Activated naive CD4-positive, alpha-beta T cell treated with anti-CD3 and anti-CD28 coated beads, Interleukin-2, amount 10 ng/mL, durations not matched to agents 7 days and 5 days (primary cell): Measurements from ENCODE around the gene HERC6.
A peak's percentile ranks its signal among the peaks of the same experiment; 100 is the strongest.
"Not testable (repeated sequence)": the region's sequence is repeated elsewhere in the genome, so short reads cannot be mapped to it uniquely, and the experiment has no call there.

Experiments used
- CTCF ChIA-PET: fragments of 350-600 bp; sonication (Branson Sonifier 250); formaldehyde crosslinking; loops from one replicate; lab custom pipeline; 2021; ENCODE audit warnings: antibody characterized with exemption; lab: Charles Lee
- DNase-seq: peaks from one replicate; pipeline ENCODE4 v3.0.0-alpha.2; 2020
- H3K27ac Mint-ChIP-seq: one replicate; pipeline ENCODE4 v1.8.0; 2021; ENCODE audit warnings: mild to moderate bottlenecking, moderate library complexity, mixed read lengths
- H3K27me3 Mint-ChIP-seq: one replicate; pipeline ENCODE4 v1.8.0; 2021; ENCODE audit warnings: mild to moderate bottlenecking, mixed read lengths
- H3K36me3 Mint-ChIP-seq: one replicate; pipeline ENCODE4 v1.8.0; 2021; ENCODE audit warnings: mixed read lengths
- H3K4me1 Mint-ChIP-seq: one replicate; pipeline ENCODE4 v1.8.0; 2021; ENCODE audit warnings: mixed read lengths
- H3K4me3 Mint-ChIP-seq: one replicate; pipeline ENCODE4 v1.8.0; 2021; ENCODE audit warnings: mild to moderate bottlenecking, moderate library complexity, mixed read lengths
- H3K9me3 Mint-ChIP-seq: one replicate; pipeline ENCODE4 v1.8.0; 2021; ENCODE audit warnings: mixed read lengths

The HERC6 gene

DNA sequence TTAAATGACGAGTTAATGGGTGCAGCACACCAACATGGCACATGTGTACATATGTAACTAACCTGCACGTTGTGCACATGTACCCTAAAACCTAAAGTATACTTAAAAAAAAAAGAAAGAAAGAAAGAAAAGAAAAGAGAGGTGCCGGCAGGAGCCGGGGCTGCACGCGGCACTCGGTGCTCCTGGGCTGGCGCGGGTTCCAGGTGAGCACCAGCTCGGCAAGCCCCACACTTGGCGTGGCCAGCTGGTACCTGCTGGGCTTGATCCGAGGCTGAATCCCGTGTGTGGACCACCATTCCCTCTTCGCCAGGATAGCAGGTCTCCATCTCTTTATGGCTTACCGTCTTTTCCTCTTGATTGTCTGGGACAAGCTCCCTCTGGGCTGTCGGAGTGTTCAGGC, 17.9 kb upstream of the HERC6 start:
- H3K36me3 Mint-ChIP-seq: no peaks in the 10 kb centered on the region
- H3K9me3 Mint-ChIP-seq: peaks cover 8% of the 10 kb centered on the region
- DNase-seq: no peak
- CTCF ChIA-PET: interaction anchor here (1.0 kb wide), 1 partner anchor 142 kb away, joined by 3 read pairs; no protein-coding TSS in a partner anchor
- peaks cover 9% of the 10 kb centered on the region for H3K27me3 Mint-ChIP-seq
- no peaks in the 10 kb centered on the region for H3K4me1 Mint-ChIP-seq
- no peak overlapping the region for H3K4me3 Mint-ChIP-seq
- H3K27ac Mint-ChIP-seq: no peak overlapping the region

GRCh38 chr4:88361217-88361773, 17.4 kb upstream of the HERC6 start:
- H3K4me1 Mint-ChIP-seq, H3K27me3 Mint-ChIP-seq, DNase-seq, H3K4me3 Mint-ChIP-seq, H3K9me3 Mint-ChIP-seq, H3K27ac Mint-ChIP-seq, H3K36me3 Mint-ChIP-seq: not testable (repeated sequence)
- CTCF ChIA-PET: interaction anchor here (1.0 kb wide), 1 partner anchor 142 kb away, joined by 3 read pairs; no protein-coding TSS in a partner anchor

DNA sequence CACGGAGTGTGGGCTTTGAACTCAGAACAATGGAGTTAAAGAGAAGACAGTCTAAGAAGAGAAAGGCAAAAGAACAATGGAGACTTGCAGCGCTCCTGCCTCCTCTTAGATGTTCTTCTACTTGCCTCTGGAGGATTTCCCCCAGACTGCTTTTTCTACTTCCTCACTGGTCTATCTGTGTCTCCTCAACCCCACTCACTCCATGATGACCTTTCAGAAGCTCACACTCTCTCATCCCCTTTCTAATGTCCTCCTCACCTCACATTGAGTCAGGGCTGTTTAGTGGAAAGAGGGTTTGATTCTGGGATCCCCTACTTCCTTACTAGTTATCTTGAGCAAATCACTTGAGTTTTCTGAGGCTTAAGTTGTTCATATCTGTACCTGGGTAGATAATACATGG, 12.2 kb upstream of the HERC6 start:
- Mint-ChIP-seq H3K4me1 (no peaks in the 10 kb centered on the region), H3K27me3 (peaks cover 9% of the 10 kb centered on the region), H3K27ac (no peak overlapping the region), H3K9me3 (peaks cover 2% of the 10 kb centered on the region), H3K36me3 (no peaks in the 10 kb centered on the region), H3K4me3 (no peak overlapping the region)
- CTCF ChIA-PET: interaction anchor here (1.5 kb wide), 1 partner anchor 8 kb away, joined by 4 read pairs; no protein-coding TSS in a partner anchor
- DNase-seq: no peak

GRCh38 chr4:88367826-88368225, 10.8 kb upstream of the HERC6 start:
- Mint-ChIP-seq H3K36me3 (no peaks in the 10 kb centered on the region), H3K4me1 (no peaks in the 10 kb centered on the region), H3K4me3 (no peak overlapping the region), H3K9me3 (peaks cover 2% of the 10 kb centered on the region), H3K27me3 (peaks cover 9% of the 10 kb centered on the region), H3K27ac (no peak overlapping the region)
- DNase-seq: no peak
- CTCF ChIA-PET: interaction anchor here (1.5 to 5.6 kb wide), 3 partner anchors 9 to 147 kb away, joined by 4 to 59 read pairs (median 5); no protein-coding TSS in a partner anchor

DNA sequence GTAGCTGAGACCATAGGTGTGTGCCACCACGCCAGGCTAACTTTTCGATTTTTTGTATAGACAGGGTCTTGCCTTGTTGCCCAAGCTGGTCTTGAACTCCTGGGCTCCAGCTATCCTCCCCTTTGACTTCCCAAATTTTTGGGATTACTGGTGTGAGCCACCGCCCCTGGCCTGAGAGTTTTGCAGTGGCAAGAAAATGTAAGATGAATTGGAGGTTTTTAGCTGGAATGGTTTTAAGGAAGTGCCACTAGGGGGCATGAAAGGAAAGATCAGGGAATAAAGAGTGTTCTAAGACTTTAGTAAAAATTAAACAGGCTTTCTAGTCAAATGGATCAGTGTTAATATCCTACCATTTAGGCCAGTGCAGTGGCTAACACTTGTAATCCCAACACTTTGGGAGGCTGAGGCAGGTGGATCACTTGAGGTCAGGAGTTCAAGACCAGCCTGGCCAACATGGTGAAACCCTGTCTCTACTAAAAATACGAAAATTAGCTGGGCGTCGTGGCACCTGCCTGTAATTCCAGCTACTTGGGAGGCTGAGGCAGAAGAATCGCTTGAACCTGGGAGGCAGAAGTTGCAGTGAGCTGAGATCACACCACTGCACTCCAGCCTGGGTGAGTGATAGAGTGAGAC, 9.4 kb upstream of the HERC6 start:
- not testable (repeated sequence) for H3K4me1 Mint-ChIP-seq, H3K27ac Mint-ChIP-seq, H3K27me3 Mint-ChIP-seq, H3K9me3 Mint-ChIP-seq, DNase-seq, H3K4me3 Mint-ChIP-seq, H3K36me3 Mint-ChIP-seq
- CTCF ChIA-PET: interaction anchor here (0.6 to 5.6 kb wide), 11 partner anchors 48 to 167 kb away, joined by 3 to 59 read pairs (median 3); partner anchors contain the start of gene HERC5

DNA sequence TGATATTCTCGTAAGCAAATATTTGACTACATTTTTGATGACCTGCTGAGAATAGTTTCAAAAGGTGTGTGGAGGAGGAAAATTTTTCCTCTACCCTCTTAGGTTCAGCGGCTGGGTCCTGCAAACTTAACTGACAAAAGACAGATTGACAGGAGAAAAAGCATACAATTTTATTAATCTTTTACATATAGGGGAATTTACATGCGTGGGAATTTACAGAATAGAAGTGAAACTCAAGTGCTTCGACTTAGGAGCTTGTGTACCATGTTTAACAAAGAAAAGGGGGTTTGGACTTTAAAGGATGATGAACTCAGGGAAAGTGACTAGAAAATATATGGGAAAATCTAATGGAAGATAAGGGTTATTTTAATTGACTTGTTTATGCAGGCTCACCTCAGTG, 2.5 kb downstream of the HERC6 start:
- H3K4me3 Mint-ChIP-seq: no peak overlapping the region
- peaks cover 8% of the 10 kb centered on the region for H3K9me3 Mint-ChIP-seq
- H3K27me3 Mint-ChIP-seq: no peaks in the 10 kb centered on the region
- DNase-seq: no peak
- peak overlapping the region; percentile 81 for H3K27ac Mint-ChIP-seq
- CTCF ChIA-PET: interaction anchor here (1.0 to 1.1 kb wide), 2 partner anchors 61 to 134 kb away, joined by 3 read pairs; no protein-coding TSS in a partner anchor
- H3K4me1 Mint-ChIP-seq: peaks cover 46% of the 10 kb centered on the region
- H3K36me3 Mint-ChIP-seq: peaks cover 25% of the 10 kb centered on the region

DNA sequence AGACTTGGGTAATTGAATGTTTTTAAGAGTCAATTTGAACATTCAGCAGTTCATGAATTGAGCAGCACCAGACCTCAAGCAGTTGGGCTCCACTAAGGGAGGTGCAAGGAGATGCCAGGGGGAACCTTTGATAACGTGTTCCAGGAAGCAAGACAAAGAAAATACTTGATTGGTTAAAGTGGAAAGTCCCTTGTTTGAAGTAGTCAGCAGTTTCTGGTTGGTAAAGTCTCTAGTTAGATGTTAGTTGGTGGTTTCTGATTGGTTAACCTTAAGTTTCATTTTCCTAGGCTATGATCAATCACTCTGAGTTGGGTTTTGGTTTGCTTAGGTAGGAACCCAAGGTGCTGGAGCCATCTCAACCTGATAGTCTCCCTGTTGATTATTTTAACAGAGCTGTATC, 4.0 kb downstream of the HERC6 start:
- H3K4me1 Mint-ChIP-seq: peaks cover 48% of the 10 kb centered on the region
- no peaks in the 10 kb centered on the region for H3K27me3 Mint-ChIP-seq
- peaks cover 8% of the 10 kb centered on the region for H3K9me3 Mint-ChIP-seq
- CTCF ChIA-PET: interaction anchor here (0.6 kb wide), 1 partner anchor 132 kb away, joined by 3 read pairs; no protein-coding TSS in a partner anchor
- peak; percentile 57 for DNase-seq
- H3K27ac Mint-ChIP-seq: peak overlapping the region; percentile 81
- H3K4me3 Mint-ChIP-seq: no peak overlapping the region
- H3K36me3 Mint-ChIP-seq: peaks cover 33% of the 10 kb centered on the region

- Mint-ChIP-seq H3K4me3 (no peak overlapping the region), H3K27me3 (no peaks in the 10 kb centered on the region), H3K9me3 (no peaks in the 10 kb centered on the region), H3K4me1 (peaks cover 4% of the 10 kb centered on the region), H3K36me3 (peaks cover 35% of the 10 kb centered on the region), H3K27ac (no peak overlapping the region)
- CTCF ChIA-PET: no interaction called here
- no peak for DNase-seq
Observed at GRCh38 chr4:88390128-88390527, 11.5 kb downstream of the HERC6 start.

DNA sequence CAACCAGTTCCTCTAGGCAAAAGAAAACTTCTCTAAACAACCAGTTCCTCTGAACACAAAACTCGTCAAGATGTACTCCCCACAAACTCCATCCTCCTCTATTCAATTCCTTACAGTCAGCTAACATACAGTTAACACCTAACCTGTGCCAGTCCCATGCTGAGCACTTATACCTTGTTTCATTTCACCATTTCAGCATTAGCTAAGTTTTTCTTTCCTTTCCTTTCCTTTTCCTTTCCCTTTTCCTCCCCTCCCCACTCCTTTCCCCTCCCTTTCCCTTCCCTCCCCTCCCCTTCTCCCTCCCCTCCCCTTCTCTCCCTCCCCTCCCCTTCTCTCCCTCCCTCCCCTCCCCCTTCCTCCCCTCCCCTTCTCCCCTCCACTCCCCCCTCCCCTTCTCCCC, 13.1 kb downstream of the HERC6 start:
- H3K27me3 Mint-ChIP-seq: no peaks in the 10 kb centered on the region
- peaks cover 2% of the 10 kb centered on the region for H3K4me1 Mint-ChIP-seq
- no peaks in the 10 kb centered on the region for H3K9me3 Mint-ChIP-seq
- no peak overlapping the region for H3K4me3 Mint-ChIP-seq
- no peak overlapping the region for H3K27ac Mint-ChIP-seq
- CTCF ChIA-PET: no interaction called here
- H3K36me3 Mint-ChIP-seq: peaks cover 27% of the 10 kb centered on the region
- no peak for DNase-seq

DNA sequence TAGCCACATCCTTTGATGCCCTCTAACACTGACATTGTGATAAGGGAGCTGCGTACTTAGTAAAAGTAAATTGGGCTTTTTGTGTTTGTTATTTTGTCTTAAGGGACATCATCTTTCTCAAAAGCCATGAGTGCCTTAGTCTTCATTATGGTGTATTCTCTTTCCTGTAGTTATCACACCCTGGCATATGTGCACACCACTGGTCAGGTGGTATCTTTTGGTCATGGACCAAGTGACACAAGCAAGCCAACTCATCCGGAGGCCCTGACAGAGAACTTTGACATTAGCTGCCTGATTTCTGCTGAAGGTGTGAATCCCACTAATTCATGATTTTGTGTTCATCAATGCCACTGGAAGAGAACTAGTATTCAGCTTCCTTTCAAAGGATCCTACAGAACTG, 18.0 kb downstream of the HERC6 start:
- Mint-ChIP-seq H3K4me3 (no peak overlapping the region), H3K9me3 (no peaks in the 10 kb centered on the region), H3K27ac (no peak overlapping the region), H3K36me3 (peaks cover 20% of the 10 kb centered on the region), H3K4me1 (no peaks in the 10 kb centered on the region), H3K27me3 (no peaks in the 10 kb centered on the region)
- CTCF ChIA-PET: interaction anchor here (1.1 kb wide), 1 partner anchor 50 kb away, joined by 3 read pairs; no protein-coding TSS in a partner anchor
- no peak for DNase-seq

GRCh38 chr4:88398381-88398780, 19.7 kb downstream of the HERC6 start:
- Mint-ChIP-seq H3K4me3 (no peak overlapping the region), H3K9me3 (no peaks in the 10 kb centered on the region), H3K36me3 (peaks cover 16% of the 10 kb centered on the region), H3K4me1 (no peaks in the 10 kb centered on the region), H3K27ac (no peak overlapping the region), H3K27me3 (no peaks in the 10 kb centered on the region)
- CTCF ChIA-PET: no interaction called here
- no peak for DNase-seq

DNA sequence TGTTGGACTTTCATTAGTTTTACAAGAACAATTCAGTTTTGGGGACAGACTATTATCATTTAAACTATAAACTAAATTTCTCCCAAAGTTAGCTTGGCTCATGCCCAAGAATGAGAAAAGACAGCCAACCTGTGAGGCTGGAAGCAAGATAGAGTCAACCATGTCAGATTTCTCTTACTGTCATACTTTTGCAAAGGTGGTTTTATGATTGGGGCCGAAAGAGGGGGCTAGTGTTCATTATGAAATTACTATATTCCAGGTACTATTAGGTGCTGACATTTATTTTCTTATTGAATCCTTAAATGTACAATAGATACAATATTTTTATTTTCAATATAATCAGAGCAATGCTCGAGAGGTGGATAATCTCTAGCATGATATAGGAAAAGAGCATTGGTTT, 30.6 kb downstream of the HERC6 start:
- CTCF ChIA-PET: no interaction called here
- Mint-ChIP-seq H3K27ac (no peak overlapping the region), H3K27me3 (no peaks in the 10 kb centered on the region), H3K4me3 (no peak overlapping the region), H3K4me1 (no peaks in the 10 kb centered on the region), H3K36me3 (peaks cover 24% of the 10 kb centered on the region), H3K9me3 (no peaks in the 10 kb centered on the region)
- no peak for DNase-seq

GRCh38 chr4:88409789-88410188, 31.1 kb downstream of the HERC6 start:
- CTCF ChIA-PET: no interaction called here
- no peaks in the 10 kb centered on the region for H3K27me3 Mint-ChIP-seq
- no peak overlapping the region for H3K4me3 Mint-ChIP-seq
- no peaks in the 10 kb centered on the region for H3K4me1 Mint-ChIP-seq
- no peak overlapping the region for H3K27ac Mint-ChIP-seq
- peaks cover 29% of the 10 kb centered on the region for H3K36me3 Mint-ChIP-seq
- DNase-seq: no peak
- no peaks in the 10 kb centered on the region for H3K9me3 Mint-ChIP-seq

DNA sequence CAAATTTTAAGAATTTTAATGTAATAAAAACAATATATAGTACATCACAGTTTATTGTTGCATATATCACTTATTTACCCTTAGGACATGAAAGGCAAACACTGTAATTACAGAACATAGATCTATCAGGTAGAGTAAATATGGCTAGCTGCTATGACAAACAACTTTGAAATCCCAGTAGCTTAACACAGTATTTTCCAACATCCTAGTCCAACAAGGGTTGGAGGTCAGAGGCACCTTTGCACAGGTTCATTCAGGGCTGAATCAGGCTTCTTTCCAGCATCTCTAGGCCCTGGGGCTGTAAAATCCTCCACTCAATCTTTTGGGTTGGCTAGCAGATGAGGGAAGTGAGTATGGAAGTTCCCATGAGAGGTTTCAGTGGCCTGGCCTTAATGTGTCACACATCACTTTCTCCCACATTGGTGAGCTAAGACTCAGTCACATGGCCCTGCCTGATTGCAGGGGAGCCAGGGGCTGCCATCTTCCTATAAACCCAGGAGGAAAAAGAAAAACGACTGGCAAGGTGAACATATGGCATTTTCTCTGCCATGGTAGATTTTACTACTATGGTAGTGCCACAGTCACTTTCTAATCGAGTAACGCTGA, 32.9 kb downstream of the HERC6 start:
- Mint-ChIP-seq H3K36me3 (peaks cover 37% of the 10 kb centered on the region), H3K27me3 (no peaks in the 10 kb centered on the region), H3K27ac (no peak overlapping the region), H3K4me3 (no peak overlapping the region), H3K9me3 (no peaks in the 10 kb centered on the region), H3K4me1 (no peaks in the 10 kb centered on the region)
- DNase-seq: no peak
- CTCF ChIA-PET: no interaction called here
